GM12878 (cell line): ENCODE data around the gene GLT6D1. TPM values are rescaled to one million over a fixed set of nuclear protein-coding genes. Genes with fewer than 3 reads are reported as not detected.

ENCODE experiments used
- ATAC-seq: fragments of 200-7000 bp; cut with Tn5 transposase; 3 replicates; pipeline ENCODE4 v1.9.1; 2020; ENCODE audit warnings: mild to moderate bottlenecking, moderate library complexity
- BruUV-seq: library from RNA; stranded (reverse); fragments of 400-500 nt; replicated peaks from 2 replicates; lab custom pipeline; 2021; lab: Mats Ljungman, UMichigan
- CTCF ChIA-PET: fragments of 300-600 bp; sonication (Branson Sonifier 250); formaldehyde crosslinking; extraction: SDS; loops from one replicate; lab custom pipeline; 2021; ENCODE audit warnings: inconsistent platforms; lab: Yijun Ruan, JAX
- POLR2A ChIA-PET: fragments of 350-600 bp; formaldehyde crosslinking; extraction: SDS; loops from one replicate; lab custom pipeline; 2021; ENCODE audit warnings: inconsistent platforms; lab: Charles Lee
- RAD21 ChIA-PET: fragments of 300-600 bp; sonication (Branson Sonifier 250); formaldehyde crosslinking; loops from one replicate; lab custom pipeline; 2023; ENCODE audit warnings: antibody characterized with exemption; ENCODE audit not compliant: unreplicated experiment; lab: Charles Lee
- SMC1A ChIA-PET: fragments of 300-600 bp; sonication (Branson Sonifier 250); formaldehyde crosslinking; loops from one replicate; lab custom pipeline; 2023; ENCODE audit not compliant: unreplicated experiment, uncharacterized antibody; lab: Charles Lee
- DNase-seq: peaks from one replicate; pipeline ENCODE4 v3.0.0-alpha.2; 2011; ENCODE audit warnings: low read depth, low spot score
- FAIRE-seq: peaks from 3 replicates; lab custom pipeline; 2011; peaks lifted over from hg19 to GRCh38; lab: Jason Lieb, UNC
- H2AFZ ChIP-seq: 2 replicates; pipeline ENCODE4 v1.6.0; 2011; ENCODE audit warnings: low read depth, low read length, control low read depth; ENCODE audit not compliant: control insufficient read depth
- H3K27ac ChIP-seq: 2 replicates; pipeline ENCODE4 v1.5.1; 2011; ENCODE audit warnings: control low read depth; ENCODE audit not compliant: control insufficient read depth, insufficient read depth
- H3K27me3 ChIP-seq, 2 experiments: replicated peaks in 1 of 2; 2 replicates each; pipeline versions ENCODE4 v1.6.0 to v1.6.1; 2011; ENCODE audit warnings: low read length in 1 of 2; ENCODE audit not compliant: control insufficient read depth in 2 of 2, insufficient read depth in 2 of 2
- H3K36me3 ChIP-seq, 2 experiments: 2 replicates each; pipeline ENCODE4 v1.5.1; 2011; ENCODE audit warnings: low read length in 1 of 2; ENCODE audit not compliant: control insufficient read depth in 2 of 2, insufficient read depth in 2 of 2
- H3K4me1 ChIP-seq: 2 replicates; pipeline ENCODE4 v1.6.1; 2011; ENCODE audit warnings: mild to moderate bottlenecking, low read length, moderate library complexity, mixed read lengths; ENCODE audit not compliant: control insufficient read depth, insufficient read depth
- H3K4me2 ChIP-seq: 2 replicates; pipeline ENCODE4 v1.6.0; 2011; ENCODE audit warnings: control low read depth; ENCODE audit not compliant: control insufficient read depth, insufficient read depth
- H3K4me3 ChIP-seq: fragments of 200-600 bp; sonication (generic); 2 replicates; pipeline ENCODE4 v1.5.1; 2016
- H3K79me2 ChIP-seq: 2 replicates; pipeline ENCODE4 v1.6.0; 2011; ENCODE audit warnings: low read length; ENCODE audit not compliant: control insufficient read depth, insufficient read depth
- H3K9ac ChIP-seq: 2 replicates; pipeline ENCODE4 v1.8.0; 2011; ENCODE audit warnings: low read length, control low read depth, mixed read lengths; ENCODE audit not compliant: control insufficient read depth, insufficient read depth
- H3K9me3 ChIP-seq: replicated peaks from 3 replicates; pipeline ENCODE4 v1.5.1; 2011; ENCODE audit warnings: mild to moderate bottlenecking, low read length; ENCODE audit not compliant: control insufficient read depth, insufficient read depth
- H4K20me1 ChIP-seq: 2 replicates; pipeline ENCODE4 v1.6.0; 2011; ENCODE audit not compliant: control insufficient read depth, insufficient read depth
- BRCA1 ChIP-seq: IDR thresholded peaks from 2 replicates; pipeline ENCODE4 v1.6.1; 2011; ENCODE audit warnings: low read depth, low read length, improper control_type of control experiment
- EP300 ChIP-seq, 2 experiments: fragments of 150-350 bp in 1 of 2; IDR thresholded peaks; 2 replicates each; pipeline ENCODE4 v1.6.1; 2011 to 2012; ENCODE audit warnings: low read depth in 2 of 2, low read length in 2 of 2, borderline replicate concordance in 1 of 2, improper control_type of control experiment in 1 of 2, inconsistent platforms in 1 of 2; ENCODE audit not compliant: control insufficient read depth in 1 of 2
- IRF3 ChIP-seq: fragments of 450-650 bp; IDR thresholded peaks from 2 replicates; pipeline ENCODE4 v1.6.1; 2014; ENCODE audit warnings: mild to moderate bottlenecking
- JUNB ChIP-seq: IDR thresholded peaks from 2 replicates; pipeline ENCODE4 v1.6.1; 2016; ENCODE audit warnings: antibody characterized with exemption, mild to moderate bottlenecking
- NFYB ChIP-seq: IDR thresholded peaks from 2 replicates; pipeline ENCODE4 v1.6.1; 2011; ENCODE audit warnings: low read depth, mild to moderate bottlenecking, low read length, improper control_type of control experiment, moderate library complexity; ENCODE audit not compliant: insufficient read depth
- ZBED1 ChIP-seq: IDR thresholded peaks from 2 replicates; pipeline ENCODE4 v1.6.1; 2016; ENCODE audit warnings: borderline replicate concordance
- WGBS: methylation state at CpG from one replicate; pipeline ENCODE4 v1.1.6; 2016; ENCODE audit warnings: low lambda C conversion rate; ENCODE audit not compliant: insufficient replicate concordance, insufficient coverage; ENCODE audit errors: missing lambda C conversion rate; 5-methylcytosine and 5-hydroxymethylcytosine counted together
- in situ Hi-C: fragments of 300-500 bp; cut with MboI; formaldehyde crosslinking; loops from 9 replicates; pipeline ENCODE4 v1.14.3; 2018; ENCODE audit warnings: mixed read lengths
- intact Hi-C: fragments of 100-400 bp; cut with micrococcal nuclease; formaldehyde crosslinking; loops from one replicate; pipeline ENCODE4 v1.14.2; 2022; ENCODE audit not compliant: unreplicated experiment
- polyA plus RNA-seq, 11 experiments: library from polyadenylated mRNA; depleted of rRNA in 4 of 11; unstranded in 6 of 11; stranded (reverse) in 5 of 11; fragments of >200 nt; fragmentation: Nextera tagmentation in 4 of 11; fragmentation: Illumina TruSeq in 1 of 11; extraction: Ambion mirVana in 4 of 11; extraction: Trizol in 1 of 11; gene quantifications; 1 replicate in 1 of 11; 2 replicates in 10 of 11; pipeline versions ENCODE4 v1.2.1 to v1.2.3, GENCODE V29; 2011 to 2016; ENCODE audit warnings: inconsistent platforms in 2 of 11, missing spikeins in 2 of 11, low read depth in 1 of 11
- total RNA-seq, 4 experiments: library from RNA; depleted of rRNA in 3 of 4; stranded (reverse); fragments of >200 nt in 3 of 4; fragmentation: Illumina TruSeq in 1 of 4; extraction: Trizol in 1 of 4; gene quantifications; 2 replicates each; pipeline versions ENCODE4 v1.2.1 to v1.2.3, GENCODE V29; 2013 to 2021

The GLT6D1 gene
- total and polyA plus RNA-seq, 10 of the 15 experiments (the other 5 are each of a cell fraction or from before 2014, with no cell fraction given), result not detected

- TF ChIP-seq IRF3 (no peak), ZBED1 (no peak), JUNB (no peak), NFYB (no peak)
Observed at GRCh38 chr9:135616619-135617537, 22.5 kb downstream of the GLT6D1 start (continued).

DNA sequence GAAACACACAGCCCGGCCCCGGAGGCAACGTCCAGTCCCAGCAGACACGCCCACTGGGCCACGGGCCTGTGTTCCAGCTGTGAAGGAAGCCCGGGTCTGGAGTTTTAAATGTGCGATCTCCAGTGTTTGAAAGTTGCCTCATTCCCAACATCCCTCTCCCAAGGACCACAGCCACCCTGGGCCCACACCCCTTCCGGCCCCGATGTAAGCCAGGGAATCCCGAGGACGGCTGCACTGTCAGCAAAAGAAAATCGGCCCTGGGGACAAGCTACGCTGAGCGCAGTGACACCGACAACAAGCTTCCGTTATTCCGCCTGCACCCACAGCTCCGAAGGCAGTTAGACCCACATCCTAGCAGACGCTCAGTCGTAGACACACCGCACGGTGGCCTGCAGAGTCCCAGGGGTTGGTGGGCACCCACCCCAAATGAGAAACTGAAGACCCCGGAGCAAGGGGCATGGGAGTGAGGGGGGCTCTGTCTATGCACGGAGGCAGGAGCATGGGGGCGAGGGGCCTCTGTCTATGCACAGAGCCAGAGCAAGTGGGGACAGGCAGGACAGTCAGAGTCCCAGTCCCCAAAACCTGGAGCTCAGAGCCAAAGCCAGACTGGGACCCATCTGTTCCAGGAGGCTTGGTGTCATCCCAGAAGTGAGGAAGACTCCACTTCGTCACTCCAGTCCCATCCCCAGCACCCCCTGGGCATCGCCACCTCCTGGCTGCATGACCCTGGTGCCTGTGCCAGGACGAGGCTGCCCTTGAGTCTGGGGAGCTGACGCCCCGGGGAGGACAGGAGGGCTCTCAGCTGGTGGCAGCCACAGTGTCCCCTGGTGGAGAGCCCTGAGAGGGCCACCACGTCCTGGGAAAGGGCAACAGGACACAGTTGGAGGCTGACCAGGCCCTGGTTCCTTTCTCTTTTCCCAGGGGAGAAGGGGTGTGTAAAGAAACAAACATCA lies 23.4 kb downstream of the GLT6D1 start:
- CTCF ChIA-PET, result no interaction called here
- Histone ChIP-seq H2AFZ (no peak overlapping the region), H3K36me3 (no peaks in the 10 kb centered on the region), H3K4me2 (no peak overlapping the region), H3K27ac (no peak overlapping the region), H3K79me2 (no peaks in the 10 kb centered on the region), H4K20me1 (no peaks in the 10 kb centered on the region), H3K4me1 (no peaks in the 10 kb centered on the region), H3K27me3 (no peaks in the 10 kb centered on the region; a peak in 1 of 4 replicates), H3K9ac (no peak overlapping the region), H3K4me3 (no peak overlapping the region), H3K9me3 (no peaks in the 10 kb centered on the region)
- 40% methylated on average over 31 of the region's 31 CpGs for WGBS
- POLR2A ChIA-PET, result no interaction called here
- DNase-seq, result no peak
- no TSS peak for BruUV-seq
- TF ChIP-seq EP300 (IDR thresholded peaks at IDR 0.05; ENCODE audit: borderline replicate concordance in 1 of 2, control insufficient read depth in 1 of 2, low read depth in 2 of 2, low read length in 2 of 2), result no peak
- no peak for TF ChIP-seq BRCA1
- ATAC-seq, result no peak
- intact Hi-C loops (no loop called here), in situ Hi-C loops (no loop called here)
- RAD21 ChIA-PET, result no interaction called here
- no peak for FAIRE-seq
- SMC1A ChIA-PET, result no interaction called here
